ENCODE data around the gene MICAL2. TPM values are rescaled to one million over a fixed set of nuclear protein-coding genes. Genes with fewer than 3 reads are reported as not detected.

MICAL2 gene, protein sequence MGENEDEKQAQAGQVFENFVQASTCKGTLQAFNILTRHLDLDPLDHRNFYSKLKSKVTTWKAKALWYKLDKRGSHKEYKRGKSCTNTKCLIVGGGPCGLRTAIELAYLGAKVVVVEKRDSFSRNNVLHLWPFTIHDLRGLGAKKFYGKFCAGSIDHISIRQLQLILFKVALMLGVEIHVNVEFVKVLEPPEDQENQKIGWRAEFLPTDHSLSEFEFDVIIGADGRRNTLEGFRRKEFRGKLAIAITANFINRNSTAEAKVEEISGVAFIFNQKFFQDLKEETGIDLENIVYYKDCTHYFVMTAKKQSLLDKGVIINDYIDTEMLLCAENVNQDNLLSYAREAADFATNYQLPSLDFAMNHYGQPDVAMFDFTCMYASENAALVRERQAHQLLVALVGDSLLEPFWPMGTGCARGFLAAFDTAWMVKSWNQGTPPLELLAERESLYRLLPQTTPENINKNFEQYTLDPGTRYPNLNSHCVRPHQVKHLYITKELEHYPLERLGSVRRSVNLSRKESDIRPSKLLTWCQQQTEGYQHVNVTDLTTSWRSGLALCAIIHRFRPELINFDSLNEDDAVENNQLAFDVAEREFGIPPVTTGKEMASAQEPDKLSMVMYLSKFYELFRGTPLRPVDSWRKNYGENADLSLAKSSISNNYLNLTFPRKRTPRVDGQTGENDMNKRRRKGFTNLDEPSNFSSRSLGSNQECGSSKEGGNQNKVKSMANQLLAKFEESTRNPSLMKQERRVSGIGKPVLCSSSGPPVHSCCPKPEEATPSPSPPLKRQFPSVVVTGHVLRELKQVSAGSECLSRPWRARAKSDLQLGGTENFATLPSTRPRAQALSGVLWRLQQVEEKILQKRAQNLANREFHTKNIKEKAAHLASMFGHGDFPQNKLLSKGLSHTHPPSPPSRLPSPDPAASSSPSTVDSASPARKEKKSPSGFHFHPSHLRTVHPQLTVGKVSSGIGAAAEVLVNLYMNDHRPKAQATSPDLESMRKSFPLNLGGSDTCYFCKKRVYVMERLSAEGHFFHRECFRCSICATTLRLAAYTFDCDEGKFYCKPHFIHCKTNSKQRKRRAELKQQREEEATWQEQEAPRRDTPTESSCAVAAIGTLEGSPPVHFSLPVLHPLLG
- total RNA-seq (2022) (247 and 272 TPM in 2 replicates), Bru-seq, nascent RNA (percentile 91 among the genes with signal in this experiment), BruChase-seq, experiment 1, labeled RNA remaining after a 2-hour chase (percentile 81 among the genes with signal in this experiment), BruChase-seq, experiment 2, labeled RNA remaining after a 6-hour chase (percentile 87 among the genes with signal in this experiment)
- long read RNA-seq, full-length matches to known transcripts, result 1 of 84 reads
- long read RNA-seq, partial matches to known transcripts, result 26 of 84 reads
- long read RNA-seq, other reads (novel, unspliced or antisense), result 57 of 84 reads

- Histone ChIP-seq H3K4me1 (peaks cover 39% of the 10 kb centered on the region), H3K4me3 (ENCODE audit: low read depth, low read length) (peak within 1 kb of the TSS; percentile 61), H3K27me3 (replicated peaks; ENCODE audit: control insufficient read depth, insufficient read depth, low read length) (no peaks in the 10 kb centered on the region), H3K36me3 (ENCODE audit: control insufficient read depth, insufficient read depth, low read length) (peaks cover 2% of the 10 kb centered on the region), H3K9me3 (no peaks in the 10 kb centered on the region)
- POLR2A ChIA-PET, result interaction anchor here (0.5 to 1.4 kb wide), 5 partner anchors 22 to 172 kb away, joined by 3 to 9 read pairs (median 3); no protein-coding TSS in a partner anchor
- H3K9me3 Mint-ChIP-seq (ENCODE audit: unreplicated experiment), result no peaks in the 10 kb centered on the region
- peak within 1 kb of the TSS; percentile 83 for H3K4me3 Mint-ChIP-seq (ENCODE audit: unreplicated experiment)
- TF ChIP-seq, protein P1, sequence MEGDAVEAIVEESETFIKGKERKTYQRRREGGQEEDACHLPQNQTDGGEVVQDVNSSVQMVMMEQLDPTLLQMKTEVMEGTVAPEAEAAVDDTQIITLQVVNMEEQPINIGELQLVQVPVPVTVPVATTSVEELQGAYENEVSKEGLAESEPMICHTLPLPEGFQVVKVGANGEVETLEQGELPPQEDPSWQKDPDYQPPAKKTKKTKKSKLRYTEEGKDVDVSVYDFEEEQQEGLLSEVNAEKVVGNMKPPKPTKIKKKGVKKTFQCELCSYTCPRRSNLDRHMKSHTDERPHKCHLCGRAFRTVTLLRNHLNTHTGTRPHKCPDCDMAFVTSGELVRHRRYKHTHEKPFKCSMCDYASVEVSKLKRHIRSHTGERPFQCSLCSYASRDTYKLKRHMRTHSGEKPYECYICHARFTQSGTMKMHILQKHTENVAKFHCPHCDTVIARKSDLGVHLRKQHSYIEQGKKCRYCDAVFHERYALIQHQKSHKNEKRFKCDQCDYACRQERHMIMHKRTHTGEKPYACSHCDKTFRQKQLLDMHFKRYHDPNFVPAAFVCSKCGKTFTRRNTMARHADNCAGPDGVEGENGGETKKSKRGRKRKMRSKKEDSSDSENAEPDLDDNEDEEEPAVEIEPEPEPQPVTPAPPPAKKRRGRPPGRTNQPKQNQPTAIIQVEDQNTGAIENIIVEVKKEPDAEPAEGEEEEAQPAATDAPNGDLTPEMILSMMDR (IDR thresholded peaks at IDR 0.05; ENCODE audit: insufficient read depth in 1 of 2, low read depth in 1 of 2, low read length in 1 of 2, severe bottlenecking in 1 of 2, unreplicated experiment in 1 of 2), result no peak
- H3K27me3 Mint-ChIP-seq (ENCODE audit: insufficient read depth, unreplicated experiment), result no peaks in the 10 kb centered on the region
- peak within 1 kb of the TSS; percentile 83 for H3K27ac Mint-ChIP-seq (ENCODE audit: unreplicated experiment)
- H3K4me1 Mint-ChIP-seq (ENCODE audit: low read depth, unreplicated experiment), result peaks cover 38% of the 10 kb centered on the region
- peaks cover 19% of the 10 kb centered on the region for H3K36me3 Mint-ChIP-seq (ENCODE audit: insufficient read depth, unreplicated experiment)
- BruUV-seq (replicated peaks), result no TSS peak
- CTCF ChIA-PET, result interaction anchor here (0.6 to 1.9 kb wide), 6 partner anchors 18 to 162 kb away, joined by 3 to 5 read pairs (median 3); no protein-coding TSS in a partner anchor
- DNase-seq, result peak; percentile 90 to 96
- intact Hi-C loops (cut with micrococcal nuclease; ENCODE audit: unreplicated experiment), result loop anchor here (2.0 to 5.0 kb wide), 3 partner anchors 19 to 172 kb away; no protein-coding TSS in a partner anchor
Observed at GRCh38 chr11:12110201-12110713, at the start of gene MICAL2. Gene MICAL2, plus strand, starts transcription at chr11:12110590. Its CDS starts 51,566 bp downstream, at chr11:12162156.

GRCh38 chr11:12061851-12062560, 48.4 kb upstream of the MICAL2 start:
- H3K27me3 ChIP-seq (replicated peaks; ENCODE audit: control insufficient read depth, insufficient read depth, low read length), result no peaks in the 10 kb centered on the region
- no peak overlapping the region for H3K4me3 ChIP-seq (ENCODE audit: low read depth, low read length)
- peaks cover 22% of the 10 kb centered on the region for H3K4me1 ChIP-seq
- intact Hi-C loops (cut with micrococcal nuclease; ENCODE audit: unreplicated experiment), result no loop called here
- TF ChIP-seq, protein P1 (IDR thresholded peaks at IDR 0.05; ENCODE audit: insufficient read depth in 1 of 2, low read depth in 1 of 2, low read length in 1 of 2, severe bottlenecking in 1 of 2, unreplicated experiment in 1 of 2), result no peak
- peaks cover 10% of the 10 kb centered on the region for H3K36me3 Mint-ChIP-seq (ENCODE audit: insufficient read depth, unreplicated experiment)
- H3K4me1 Mint-ChIP-seq (ENCODE audit: low read depth, unreplicated experiment), result peaks cover 20% of the 10 kb centered on the region
- no peak overlapping the region for H3K4me3 Mint-ChIP-seq (ENCODE audit: unreplicated experiment)
- no TSS peak for BruUV-seq (replicated peaks)
- no peaks in the 10 kb centered on the region for H3K27me3 Mint-ChIP-seq (ENCODE audit: insufficient read depth, unreplicated experiment)
- ChIA-PET POLR2A (no interaction called here), CTCF (interaction anchor here (0.6 kb wide), 1 partner anchor 46 kb away, joined by 4 read pairs; no protein-coding TSS in a partner anchor)
- peaks cover 14% of the 10 kb centered on the region for H3K9me3 ChIP-seq
- H3K27ac Mint-ChIP-seq (ENCODE audit: unreplicated experiment), result no peak overlapping the region
- peaks cover 8% of the 10 kb centered on the region for H3K9me3 Mint-ChIP-seq (ENCODE audit: unreplicated experiment)
- DNase-seq, result no peak
- no peaks in the 10 kb centered on the region for H3K36me3 ChIP-seq (ENCODE audit: control insufficient read depth, insufficient read depth, low read length)

All from Caco-2 (cell line).